ENCODE data around the gene CNOT9.

CNOT9 gene

GRCh38 chr2:218576854-218577253 lies 8.2 kb downstream of the CNOT9 start:
- Histone ChIP-seq H4K20me1 (ENCODE audit: control insufficient read depth, insufficient read depth, low read depth, low read length) (no peaks in the 10 kb centered on the region), H3K27ac (ENCODE audit: low read depth, low read length) (no peak overlapping the region), H3K36me3 (ENCODE audit: control insufficient read depth, low read length) (peaks cover 88% of the 10 kb centered on the region), H3F3A (ENCODE audit: control insufficient read depth, insufficient read depth) (no peaks in the 10 kb centered on the region; the same call in 1 of the 2 replicates), H3K4me2 (ENCODE audit: low read length) (no peak overlapping the region), H3K27me3 (ENCODE audit: control insufficient read depth, low read length) (no peaks in the 10 kb centered on the region), H3K4me3 (ENCODE audit: low read length) (no peak overlapping the region), H3K9me3 (ENCODE audit: control insufficient read depth, insufficient read depth, low read length) (no peaks in the 10 kb centered on the region), H3K9me2 (replicated peaks; ENCODE audit: control insufficient read depth, low read length) (no peaks in the 10 kb centered on the region), H3K79me2 (ENCODE audit: control insufficient read depth, low read length) (peaks cover 98% of the 10 kb centered on the region), H3K4me1 (ENCODE audit: control insufficient read depth, low read length) (peaks cover 3% of the 10 kb centered on the region; the same call in 1 of the 2 replicates)
- TF ChIP-seq EZH2phosphoT487 (IDR thresholded peaks at IDR 0.05; ENCODE audit: borderline replicate concordance, low read length) (no peak), CTCF (IDR thresholded peaks at IDR 0.05; ENCODE audit: low read depth, low read length, poor library complexity, severe bottlenecking) (no peak)

GRCh38 chr2:218577482-218578220 lies 9.0 kb downstream of the CNOT9 start:
- H3K36me3 ChIP-seq (ENCODE audit: control insufficient read depth, low read length), result peaks cover 86% of the 10 kb centered on the region
- no peak overlapping the region for H3K4me2 ChIP-seq (ENCODE audit: low read length)
- H4K20me1 ChIP-seq (ENCODE audit: control insufficient read depth, insufficient read depth, low read depth, low read length), result no peaks in the 10 kb centered on the region

GRCh38 chr2:218578272-218578877 lies 9.7 kb downstream of the CNOT9 start:
- Histone ChIP-seq H3K36me3 (ENCODE audit: control insufficient read depth, low read length) (peaks cover 86% of the 10 kb centered on the region), H3K4me1 (ENCODE audit: control insufficient read depth, low read length) (no peaks in the 10 kb centered on the region), H3K9me3 (ENCODE audit: control insufficient read depth, insufficient read depth, low read length) (no peaks in the 10 kb centered on the region), H3K9me2 (replicated peaks; ENCODE audit: control insufficient read depth, low read length) (no peaks in the 10 kb centered on the region), H3K4me3 (ENCODE audit: low read length) (no peak overlapping the region), H3F3A (ENCODE audit: control insufficient read depth, insufficient read depth) (peaks cover 1% of the 10 kb centered on the region; the same call in 1 of the 2 replicates), H3K27me3 (ENCODE audit: control insufficient read depth, low read length) (no peaks in the 10 kb centered on the region), H4K20me1 (ENCODE audit: control insufficient read depth, insufficient read depth, low read depth, low read length) (no peaks in the 10 kb centered on the region), H3K4me2 (ENCODE audit: low read length) (no peak overlapping the region), H3K27ac (ENCODE audit: low read depth, low read length) (no peak overlapping the region), H3K79me2 (ENCODE audit: control insufficient read depth, low read length) (peaks cover 94% of the 10 kb centered on the region)
- TF ChIP-seq EZH2phosphoT487 (IDR thresholded peaks at IDR 0.05; ENCODE audit: borderline replicate concordance, low read length), result no peak
- no peak for TF ChIP-seq CTCF (IDR thresholded peaks at IDR 0.05; ENCODE audit: low read depth, low read length, poor library complexity, severe bottlenecking)

More at GRCh38 chr2:218577482-218578220, 9.0 kb downstream of the CNOT9 start:
- Histone ChIP-seq H3K4me1 (ENCODE audit: control insufficient read depth, low read length) (no peaks in the 10 kb centered on the region), H3K27me3 (ENCODE audit: control insufficient read depth, low read length) (no peaks in the 10 kb centered on the region), H3K27ac (ENCODE audit: low read depth, low read length) (no peak overlapping the region), H3K79me2 (ENCODE audit: control insufficient read depth, low read length) (peaks cover 94% of the 10 kb centered on the region), H3F3A (ENCODE audit: control insufficient read depth, insufficient read depth) (no peaks in the 10 kb centered on the region; the same call in 1 of the 2 replicates), H3K9me3 (ENCODE audit: control insufficient read depth, insufficient read depth, low read length) (no peaks in the 10 kb centered on the region), H3K4me3 (ENCODE audit: low read length) (no peak overlapping the region), H3K9me2 (replicated peaks; ENCODE audit: control insufficient read depth, low read length) (no peaks in the 10 kb centered on the region)
- TF ChIP-seq CTCF (IDR thresholded peaks at IDR 0.05; ENCODE audit: low read depth, low read length, poor library complexity, severe bottlenecking), result no peak
- no peak for TF ChIP-seq EZH2phosphoT487 (IDR thresholded peaks at IDR 0.05; ENCODE audit: borderline replicate concordance, low read length)

All from DOHH2 (cell line).